ENCODE results near the gene TRIM36. TPM values are rescaled to one million over a fixed set of nuclear protein-coding genes. Genes with fewer than 3 reads are reported as not detected.

The TRIM36 gene
- total and polyA plus RNA-seq, 2 of the 8 experiments (the other 6 are each of a cell fraction or from before 2014, with no cell fraction given) = 8.5 to 14.1 TPM

- no peak overlapping the region for H3K18ac ChIP-seq (ENCODE audit: extremely low read depth, low read length)
- no peak overlapping the region for H3K9ac ChIP-seq (replicated peaks in 1 of 4; ENCODE audit: extremely low read depth in 1 of 4, low read depth in 3 of 4, low read length in 3 of 4)
- no peak overlapping the region for H2BK5ac ChIP-seq (ENCODE audit: low read depth, low read length)
- no peak overlapping the region for H3K14ac ChIP-seq (ENCODE audit: insufficient read length)
- no peaks in the 10 kb centered on the region for H3K27me3 ChIP-seq (replicated peaks in 1 of 4; ENCODE audit: control insufficient read depth in 3 of 4, extremely low read depth in 1 of 4, insufficient read depth in 3 of 4, low read length in 3 of 4)
- no peak overlapping the region for H3K56ac ChIP-seq (replicated peaks; ENCODE audit: insufficient read length, low read depth, low read length)
- TF ChIP-seq SP2 (IDR thresholded peaks at IDR 0.05; ENCODE audit: low read length) (no peak), SP1 (IDR thresholded peaks at IDR 0.05; ENCODE audit: low read depth, low read length) (no peak), SIX5 (IDR thresholded peaks at IDR 0.05; ENCODE audit: low read depth, low read length) (no peak), BRCA1 (IDR thresholded peaks at IDR 0.05; ENCODE audit: low read depth, low read length) (no peak), HDAC2 (IDR thresholded peaks at IDR 0.05; ENCODE audit: borderline replicate concordance in 1 of 2, low read depth in 2 of 2, low read length in 2 of 2) (no peak), KDM4A (IDR thresholded peaks at IDR 0.05; ENCODE audit: low read depth, low read length, severe bottlenecking) (no peak), KDM1A (IDR thresholded peaks at IDR 0.05; ENCODE audit: borderline replicate concordance, low read length) (no peak), EP300 (IDR thresholded peaks at IDR 0.05; ENCODE audit: borderline replicate concordance in 1 of 2, low read depth in 2 of 2, low read length in 2 of 2) (no peak), YY1 (IDR thresholded peaks at IDR 0.05; ENCODE audit: low read depth, low read length) (no peak), SIRT6 (IDR thresholded peaks at IDR 0.05; ENCODE audit: low read length) (no peak), SRF (IDR thresholded peaks at IDR 0.05; ENCODE audit: low read depth, low read length) (no peak), EGR1 (IDR thresholded peaks at IDR 0.05; ENCODE audit: borderline replicate concordance, low read depth, low read length) (no peak), FOSL1 (IDR thresholded peaks at IDR 0.05; ENCODE audit: insufficient read depth, low read depth, low read length) (no peak), RBBP5 (IDR thresholded peaks at IDR 0.05; ENCODE audit: borderline replicate concordance, low read depth, low read length) (no peak), RFX5 (IDR thresholded peaks at IDR 0.05; ENCODE audit: borderline replicate concordance, low read depth, low read length) (no peak)
- ChIA-PET CTCF (ENCODE audit: partially characterized antibody) (interaction anchor here (1.1 kb wide), 1 partner anchor 14 kb away, joined by 3 read pairs; no protein-coding TSS in a partner anchor), POLR2A (ENCODE audit: partially characterized antibody) (no interaction called here)
- H3K4ac ChIP-seq (replicated peaks; ENCODE audit: insufficient read length, low read depth, low read length) = no peak overlapping the region
- no peak overlapping the region for H2BK12ac ChIP-seq (ENCODE audit: low read depth, low read length)
- WGBS, 2 experiments (ENCODE audit: extremely low coverage in 1 of 2, insufficient coverage in 1 of 2, insufficient read length in 1 of 2, insufficient replicate concordance in 2 of 2, low coverage in 1 of 2, low lambda C conversion rate in 2 of 2, missing lambda C conversion rate in 1 of 2) = 95% methylated on average over 2 of the region's 2 CpGs; no CpG with 5 or more reads in 1 of the 2 experiments
- H2AFZ ChIP-seq (ENCODE audit: low read length) = no peak overlapping the region
- H3K79me1 ChIP-seq (ENCODE audit: low read depth, low read length) = no peaks in the 10 kb centered on the region
- no peak overlapping the region for H3K4me3 ChIP-seq (ENCODE audit: extremely low read depth in 1 of 4, insufficient read depth in 2 of 4, low read depth in 3 of 4, low read length in 4 of 4)
- no peak for FAIRE-seq
- H2BK15ac ChIP-seq (ENCODE audit: low read length) = no peak overlapping the region
- no peak overlapping the region for H2AK5ac ChIP-seq (ENCODE audit: low read depth, low read length)
- H3K23ac ChIP-seq (ENCODE audit: insufficient read length) = no peak overlapping the region
- no peaks in the 10 kb centered on the region for H3K9me3 ChIP-seq (ENCODE audit: insufficient read depth in 2 of 2, low read depth in 1 of 2, low read length in 1 of 2)
- no peaks in the 10 kb centered on the region for H3K23me2 ChIP-seq (ENCODE audit: low read depth, low read length)
- DNase-seq (ENCODE audit: low read depth in 1 of 2, low spot score in 2 of 2) = no peak
- no peak overlapping the region for H4K5ac ChIP-seq (ENCODE audit: insufficient read length, low read depth, low read length)
- H3K27ac ChIP-seq (ENCODE audit: low read depth, low read length) = no peak overlapping the region
- no peak overlapping the region for H4K8ac ChIP-seq (ENCODE audit: extremely low read depth, insufficient read depth, low read length)
- H3K79me2 ChIP-seq (ENCODE audit: control insufficient read depth in 1 of 2, insufficient read depth in 2 of 2, low read length in 2 of 2) = no peaks in the 10 kb centered on the region
- H4K20me1 ChIP-seq (replicated peaks in 1 of 2; ENCODE audit: control insufficient read depth in 1 of 2, insufficient read depth in 2 of 2, low read length in 2 of 2) = no peaks in the 10 kb centered on the region
- no peak overlapping the region for H4K91ac ChIP-seq (replicated peaks; ENCODE audit: insufficient read length, low read length)
- H3K4me1 ChIP-seq (replicated peaks in 1 of 4; ENCODE audit: control insufficient read depth in 3 of 4, insufficient read depth in 4 of 4, low read length in 3 of 4) = no peaks in the 10 kb centered on the region
- H2BK20ac ChIP-seq (ENCODE audit: low read length) = no peak overlapping the region
- no peak overlapping the region for H3K4me2 ChIP-seq (ENCODE audit: insufficient read depth in 1 of 2, low read depth in 2 of 2, low read length in 2 of 2)
- no peaks in the 10 kb centered on the region; a peak in 1 of 8 replicates for H3K36me3 ChIP-seq (ENCODE audit: control insufficient read depth in 2 of 4, insufficient read depth in 4 of 4, low read length in 3 of 4)
- no peak overlapping the region for H2BK120ac ChIP-seq (replicated peaks; ENCODE audit: low read depth, low read length)
Observed at GRCh38 chr5:115136294-115136693, 33.4 kb downstream of the TRIM36 start.
